ENCODE data around the gene OR2W1.

The OR2W1 gene

DNA sequence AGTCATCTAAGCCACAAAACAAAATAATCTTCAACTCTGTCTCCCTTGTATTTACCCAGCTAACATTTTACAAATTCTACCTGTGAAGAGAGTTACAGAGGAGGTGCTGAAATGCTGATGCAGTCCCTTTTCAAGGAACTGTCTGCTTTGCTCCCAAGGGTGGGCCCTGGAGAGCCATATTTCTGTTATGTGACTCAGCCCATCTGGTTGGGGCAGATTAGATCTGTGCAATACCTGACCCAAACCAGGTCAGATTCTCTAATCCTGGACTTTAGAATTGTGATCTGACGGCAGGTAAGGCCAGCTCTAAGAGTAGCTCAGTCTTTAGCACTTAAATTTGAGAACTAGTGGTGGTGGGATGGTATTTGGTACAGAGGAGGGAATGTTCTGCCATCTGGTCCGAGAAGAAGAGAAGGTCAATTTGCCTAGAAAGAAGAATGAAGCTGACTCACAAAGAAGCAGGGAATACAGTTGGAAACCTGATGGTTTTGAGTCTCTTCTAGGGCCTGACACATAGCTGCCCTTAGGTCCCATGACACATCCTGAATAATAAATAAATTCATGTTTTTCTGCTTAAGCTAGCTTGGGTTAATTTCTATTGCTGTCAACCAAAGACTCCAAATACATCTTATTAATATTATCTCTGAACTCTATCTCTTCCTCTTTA, 48.0 kb downstream of the OR2W1 start:
- Histone ChIP-seq H3K27me3 (peaks cover 0 to 3% of the 10 kb centered on the region in 2 donors), H3K4me1 (no peaks in the 10 kb centered on the region), H3K36me3 (no peaks in the 10 kb centered on the region), H3K9me3 (no peaks in the 10 kb centered on the region), H3K4me3 (no peak overlapping the region), H3K27ac (no peak overlapping the region)
- intact Hi-C loops (cut with DNase I; ENCODE audit: low total_unique reads): no loop called here
- no peak for DNase-seq
- TF ChIP-seq, protein P1, sequence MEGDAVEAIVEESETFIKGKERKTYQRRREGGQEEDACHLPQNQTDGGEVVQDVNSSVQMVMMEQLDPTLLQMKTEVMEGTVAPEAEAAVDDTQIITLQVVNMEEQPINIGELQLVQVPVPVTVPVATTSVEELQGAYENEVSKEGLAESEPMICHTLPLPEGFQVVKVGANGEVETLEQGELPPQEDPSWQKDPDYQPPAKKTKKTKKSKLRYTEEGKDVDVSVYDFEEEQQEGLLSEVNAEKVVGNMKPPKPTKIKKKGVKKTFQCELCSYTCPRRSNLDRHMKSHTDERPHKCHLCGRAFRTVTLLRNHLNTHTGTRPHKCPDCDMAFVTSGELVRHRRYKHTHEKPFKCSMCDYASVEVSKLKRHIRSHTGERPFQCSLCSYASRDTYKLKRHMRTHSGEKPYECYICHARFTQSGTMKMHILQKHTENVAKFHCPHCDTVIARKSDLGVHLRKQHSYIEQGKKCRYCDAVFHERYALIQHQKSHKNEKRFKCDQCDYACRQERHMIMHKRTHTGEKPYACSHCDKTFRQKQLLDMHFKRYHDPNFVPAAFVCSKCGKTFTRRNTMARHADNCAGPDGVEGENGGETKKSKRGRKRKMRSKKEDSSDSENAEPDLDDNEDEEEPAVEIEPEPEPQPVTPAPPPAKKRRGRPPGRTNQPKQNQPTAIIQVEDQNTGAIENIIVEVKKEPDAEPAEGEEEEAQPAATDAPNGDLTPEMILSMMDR (IDR thresholded peaks at IDR 0.05): no peak

DNA sequence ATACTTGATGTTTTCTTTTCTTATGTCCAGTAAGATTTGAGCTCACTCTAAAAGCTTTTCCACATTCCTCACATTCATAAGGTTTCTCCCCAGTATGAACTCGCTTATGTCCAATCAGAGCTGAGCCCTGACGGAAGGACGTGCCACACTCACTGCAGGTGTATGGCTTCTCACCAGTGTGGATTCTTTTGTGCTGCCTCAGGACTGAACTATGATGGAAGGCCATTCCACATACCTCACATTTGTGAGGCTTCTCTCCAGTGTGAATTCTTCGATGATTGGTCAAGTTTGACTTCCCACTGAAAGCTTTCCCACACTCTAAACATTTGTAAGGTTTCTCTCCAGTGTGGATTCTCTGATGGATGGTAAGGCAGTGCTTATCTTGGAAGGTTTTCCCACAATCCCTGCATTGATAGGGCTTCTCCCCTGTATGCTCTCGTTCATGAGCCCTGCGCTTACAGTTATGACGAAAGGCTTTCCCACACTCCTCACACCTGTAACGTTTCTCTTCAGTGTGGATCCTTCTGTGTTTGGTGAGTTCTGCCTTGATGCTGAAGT, 49.8 kb downstream of the OR2W1 start:
- Histone ChIP-seq H3K4me3 (no peak overlapping the region), H3K9me3 (no peaks in the 10 kb centered on the region), H3K27me3 (peaks cover 0 to 3% of the 10 kb centered on the region in 2 donors), H3K27ac (no peak overlapping the region), H3K36me3 (no peaks in the 10 kb centered on the region), H3K4me1 (no peaks in the 10 kb centered on the region)
- intact Hi-C loops (cut with DNase I; ENCODE audit: low total_unique reads): no loop called here
- no peak for DNase-seq
- TF ChIP-seq, protein P1 (IDR thresholded peaks at IDR 0.05): no peak
